ENCODE data around the gene GP9. TPM values are rescaled to one million over a fixed set of nuclear protein-coding genes. Genes with fewer than 3 reads are reported as not detected.

The GP9 gene
- total and polyA plus RNA-seq, 9 of the 15 experiments (the other 6 are each of a cell fraction or from before 2014, with no cell fraction given), result not detected

- TF ChIP-seq HNRNPL (IDR thresholded peaks at IDR 0.05; ENCODE audit: low read depth, low read length), result no peak
- TF ChIP-seq NFE2L1 (tag; IDR thresholded peaks at IDR 0.05; ENCODE audit: borderline replicate concordance, low read depth), result no peak
Measured at GRCh38 chr3:129014148-129014547, 46.4 kb upstream of the GP9 start (continued).

- FAIRE-seq, result no peak
- Histone ChIP-seq H3K4me2 (ENCODE audit: insufficient read depth, low read length) (no peak overlapping the region), H3K4me1 (replicated peaks in 1 of 2; ENCODE audit: control insufficient read depth in 2 of 2, insufficient read depth in 2 of 2, low read length in 2 of 2) (peaks cover 24 to 36% of the 10 kb centered on the region in 2 experiments), H3K9ac (ENCODE audit: insufficient read depth in 1 of 2, low read depth in 2 of 2, low read length in 2 of 2) (0 out of 4 replicates have a peak overlapping the region, but pooled peaks of 1 of the 2 experiments have one; percentile 9), H3K79me2 (ENCODE audit: control insufficient read depth, insufficient read depth, low read length) (no peaks in the 10 kb centered on the region), H3K9me3 (replicated peaks; ENCODE audit: control insufficient read depth, insufficient read depth, low read depth, low read length) (no peaks in the 10 kb centered on the region), H3K27ac (ENCODE audit: extremely low read depth, low read depth, low read length) (no peak overlapping the region), H3K4me3 (no peak overlapping the region), H2AFZ (ENCODE audit: low read depth, low read length) (no peak overlapping the region), H3K27me3 (ENCODE audit: control insufficient read depth in 2 of 2, insufficient read depth in 2 of 2, low read length in 2 of 2) (no peaks in the 10 kb centered on the region), H4K20me1 (replicated peaks; ENCODE audit: control insufficient read depth, insufficient read depth, low read length) (0 out of 2 replicates have a peak, but pooled peaks cover 10% of the 10 kb centered on the region), H3K9me1 (ENCODE audit: control insufficient read depth, insufficient read depth, low read length) (peaks cover 3% of the 10 kb centered on the region), H3K36me3 (ENCODE audit: control insufficient read depth, insufficient read depth, low read length) (no peaks in the 10 kb centered on the region)
- in situ Hi-C loops (cut with MboI), result no loop called here
- POLR2A ChIA-PET, result no interaction called here
- no peak for ATAC-seq
- no TSS peak for BruUV-seq (replicated peaks)
- CTCF ChIA-PET (ENCODE audit: low intra/inter-chr PET ratio), result no interaction called here
- DNase-seq (ENCODE audit: extremely low read depth in 1 of 4, low spot score in 3 of 4), result no peak
- intact Hi-C loops (cut with micrococcal nuclease), result loop anchor here (5.0 kb wide), 1 partner anchor 138 kb away; the partner anchor contains the start of gene ACAD9
- whole genome bisulfite sequencing (ENCODE audit: insufficient coverage, low coverage, missing lambda C conversion rate), result 75% methylated on average over 5 of the region's 9 CpGs
- TF ChIP-seq TBP (optimal IDR thresholded peaks at IDR 0.05; ENCODE audit: low read depth, low read length) (no peak), ZNF12 (CRISPR knock-in tag; IDR thresholded peaks at IDR 0.05) (no peak), U2AF1 (optimal IDR thresholded peaks at IDR 0.05; ENCODE audit: low read depth, low read length) (no peak), YBX1 (IDR thresholded peaks at IDR 0.05) (no peak), CHD4 (IDR thresholded peaks at IDR 0.05; ENCODE audit: insufficient read depth, insufficient replicate concordance, low read depth, low read length, poor library complexity, severe bottlenecking) (no peak), ZNF184 (CRISPR knock-in tag; IDR thresholded peaks at IDR 0.05) (no peak), CBX1 (IDR thresholded peaks at IDR 0.05; ENCODE audit: low read depth) (no peak), FOS (IDR thresholded peaks at IDR 0.05; ENCODE audit: extremely low read depth, insufficient read length) (no peak)
- TF ChIP-seq, protein P1, sequence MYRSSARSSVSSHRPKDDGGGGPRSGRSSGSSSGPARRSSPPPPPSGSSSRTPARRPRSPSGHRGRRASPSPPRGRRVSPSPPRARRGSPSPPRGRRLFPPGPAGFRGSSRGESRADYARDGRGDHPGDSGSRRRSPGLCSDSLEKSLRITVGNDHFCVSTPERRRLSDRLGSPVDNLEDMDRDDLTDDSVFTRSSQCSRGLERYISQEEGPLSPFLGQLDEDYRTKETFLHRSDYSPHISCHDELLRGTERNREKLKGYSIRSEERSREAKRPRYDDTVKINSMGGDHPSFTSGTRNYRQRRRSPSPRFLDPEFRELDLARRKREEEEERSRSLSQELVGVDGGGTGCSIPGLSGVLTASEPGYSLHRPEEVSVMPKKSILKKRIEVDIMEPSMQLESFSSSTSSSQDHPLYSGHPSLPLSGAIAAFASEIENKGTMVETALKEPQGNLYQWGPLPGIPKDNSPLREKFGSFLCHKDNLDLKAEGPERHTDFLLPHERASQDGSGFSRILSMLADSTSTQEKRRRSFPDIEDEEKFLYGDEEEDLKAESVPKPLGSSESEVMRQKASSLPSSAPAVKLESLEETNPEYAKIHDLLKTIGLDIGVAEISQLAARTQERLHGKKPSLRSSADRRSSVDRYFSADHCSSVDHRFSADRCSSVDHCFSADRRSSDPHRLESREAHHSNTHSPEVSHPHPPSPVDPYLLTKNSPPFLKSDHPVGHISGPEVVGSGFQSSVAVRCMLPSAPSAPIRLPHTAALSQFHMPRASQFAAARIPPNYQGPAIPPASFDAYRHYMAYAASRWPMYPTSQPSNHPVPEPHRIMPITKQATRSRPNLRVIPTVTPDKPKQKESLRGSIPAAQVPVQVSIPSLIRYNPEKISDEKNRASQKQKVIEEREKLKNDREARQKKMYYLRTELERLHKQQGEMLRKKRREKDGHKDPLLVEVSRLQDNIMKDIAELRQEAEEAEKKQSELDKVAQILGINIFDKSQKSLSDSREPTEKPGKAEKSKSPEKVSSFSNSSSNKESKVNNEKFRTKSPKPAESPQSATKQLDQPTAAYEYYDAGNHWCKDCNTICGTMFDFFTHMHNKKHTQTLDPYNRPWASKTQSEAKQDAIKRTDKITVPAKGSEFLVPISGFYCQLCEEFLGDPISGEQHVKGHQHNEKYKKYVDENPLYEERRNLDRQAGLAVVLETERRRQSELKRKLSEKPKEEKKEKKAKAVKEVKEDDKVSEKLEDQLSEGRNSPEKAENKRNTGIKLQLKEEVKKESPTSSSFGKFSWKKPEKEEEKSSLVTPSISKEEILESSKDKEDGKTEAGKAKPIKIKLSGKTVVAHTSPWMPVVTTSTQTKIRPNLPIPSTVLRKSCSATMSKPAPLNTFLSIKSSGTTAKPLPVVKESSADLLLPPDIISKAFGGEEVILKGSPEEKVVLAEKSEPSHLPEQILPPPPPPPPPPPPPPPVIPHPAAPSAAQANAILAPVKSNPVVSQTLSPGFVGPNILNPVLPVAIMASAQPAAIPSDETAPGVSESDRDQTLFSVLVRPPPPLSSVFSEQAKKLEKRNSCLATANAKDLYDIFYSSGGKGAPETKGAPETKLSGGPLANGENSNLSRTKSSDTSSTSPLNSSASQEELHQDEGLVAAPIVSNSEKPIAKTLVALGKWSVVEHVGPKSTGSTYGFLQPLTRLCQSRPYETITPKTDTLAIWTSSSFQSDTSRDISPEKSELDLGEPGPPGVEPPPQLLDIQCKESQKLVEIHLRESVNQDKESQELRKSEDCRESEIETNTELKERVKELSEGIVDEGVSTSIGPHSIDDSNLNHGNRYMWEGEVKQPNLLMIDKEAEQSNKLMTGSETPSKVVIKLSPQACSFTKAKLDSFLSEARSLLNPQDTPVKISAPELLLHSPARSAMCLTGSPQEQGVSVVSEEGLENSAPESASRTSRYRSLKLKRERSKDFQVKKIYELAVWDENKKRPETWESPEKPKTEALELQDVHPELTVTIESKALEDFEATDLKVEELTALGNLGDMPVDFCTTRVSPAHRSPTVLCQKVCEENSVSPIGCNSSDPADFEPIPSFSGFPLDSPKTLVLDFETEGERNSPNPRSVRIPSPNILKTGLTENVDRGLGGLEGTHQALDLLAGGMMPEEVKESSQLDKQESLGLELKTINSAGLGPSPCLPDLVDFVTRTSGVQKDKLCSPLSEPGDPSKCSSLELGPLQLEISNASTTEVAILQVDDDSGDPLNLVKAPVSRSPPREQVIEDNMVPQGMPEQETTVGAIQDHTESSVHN (IDR thresholded peaks at IDR 0.05; ENCODE audit: borderline replicate concordance in 1 of 2, low read depth in 1 of 2), result no peak
Measured at GRCh38 chr3:129014793-129015345, 45.7 kb upstream of the GP9 start.
